HG03520 (cell line): ENCODE measurements around the gene SLC39A13.

Experiments
- ATAC-seq: cut with Tn5 transposase; IDR thresholded peaks from one replicate; pipeline ENCODE4 v1.9.1; 2021; ENCODE audit warnings: mild to moderate bottlenecking, moderate library complexity; ENCODE audit not compliant: unreplicated experiment

The SLC39A13 gene

GRCh38 chr11:47449541-47449940 is 41.2 kb downstream of the SLC39A13 start:
- ATAC-seq = no peak

DNA sequence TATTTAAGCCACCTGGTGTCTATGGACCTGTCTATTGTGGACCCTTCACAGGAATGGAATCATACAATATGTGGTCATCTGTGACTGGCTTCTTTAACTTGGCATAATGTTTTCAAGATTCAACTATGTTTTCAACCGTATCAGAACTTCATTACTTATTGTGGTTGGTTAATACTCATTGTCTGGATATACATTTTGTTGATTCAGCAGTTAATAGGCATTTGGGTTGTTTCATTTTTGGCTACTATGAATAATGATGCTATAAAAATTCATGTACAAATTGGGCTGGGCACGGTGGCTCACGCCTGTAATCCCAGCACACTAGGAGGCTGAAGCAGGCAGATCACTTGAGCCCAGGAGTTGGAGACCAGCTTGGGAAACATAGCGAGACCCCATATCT is 43.0 kb downstream of the SLC39A13 start:
- ATAC-seq = no peak

DNA sequence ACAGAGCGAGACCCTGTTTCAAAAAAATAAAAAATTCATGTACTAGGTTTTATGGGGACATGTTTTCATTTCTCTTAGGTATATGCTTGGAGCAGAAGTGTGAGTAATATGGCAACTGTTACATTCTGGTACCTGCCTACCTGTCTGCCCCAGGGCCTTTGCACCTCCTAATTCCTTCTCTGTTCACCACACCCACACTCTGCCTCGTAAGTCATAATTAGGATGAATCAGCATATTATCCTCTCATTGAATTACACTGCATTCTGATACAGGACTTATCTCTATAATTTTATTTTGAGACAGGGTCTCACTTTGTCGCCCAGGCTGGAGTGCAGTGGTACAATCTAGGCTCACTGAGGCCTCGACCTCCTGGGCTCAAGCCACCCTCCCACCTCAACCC is 43.6 kb downstream of the SLC39A13 start:
- no peak for ATAC-seq

GRCh38 chr11:47453365-47453764 is 45.0 kb downstream of the SLC39A13 start:
- no peak for ATAC-seq

DNA sequence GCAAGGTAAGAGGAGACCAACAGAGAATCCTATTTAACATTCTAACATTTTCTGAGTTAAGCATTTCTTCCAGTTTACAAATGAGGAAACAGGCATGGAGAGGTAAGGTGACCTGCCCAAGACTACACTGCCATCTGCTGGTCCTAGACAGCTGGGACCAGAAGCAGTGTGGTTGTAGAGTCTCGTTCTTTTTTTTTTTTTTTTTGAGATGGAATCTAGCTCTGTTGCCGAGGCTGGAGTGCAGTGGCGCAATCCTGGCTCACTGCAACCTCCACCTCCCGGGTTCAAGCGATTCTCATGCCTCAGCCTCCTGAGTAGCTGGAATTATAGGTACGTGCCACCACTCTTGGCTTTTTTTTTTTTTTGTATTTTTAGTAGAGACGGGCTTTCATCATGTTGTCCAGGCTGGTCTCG is 45.9 kb downstream of the SLC39A13 start:
- peak; percentile 81 for ATAC-seq

- ATAC-seq = no peak
These were observed 52.3 kb downstream of the SLC39A13 start for GRCh38 chr11:47460571-47461235.

DNA sequence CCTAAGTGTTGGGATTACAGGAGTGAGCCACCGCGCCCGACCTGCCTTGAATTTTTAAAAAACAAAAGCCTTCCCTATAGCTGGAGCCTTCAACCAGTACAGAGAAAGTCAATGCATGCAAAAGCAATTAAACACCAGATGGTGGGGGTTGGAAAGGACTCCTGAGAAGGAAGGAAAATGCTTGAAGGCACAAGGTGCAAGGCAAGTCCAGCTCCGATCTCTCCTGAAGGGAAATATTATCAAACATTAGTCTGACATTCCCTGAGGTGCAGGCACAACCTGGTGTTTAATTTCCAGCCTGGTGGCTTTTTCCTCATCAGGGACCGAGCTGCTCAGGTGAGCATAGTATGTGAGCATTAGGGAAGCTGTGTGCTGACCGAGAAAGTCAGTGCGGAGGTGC is 53.5 kb downstream of the SLC39A13 start:
- no peak for ATAC-seq

- no peak for ATAC-seq
These were observed 56.1 kb downstream of the SLC39A13 start for GRCh38 chr11:47464483-47464882.
